WTC11 (cell line): ENCODE measurements around the gene AGBL1. TPM values are rescaled to one million over a fixed set of nuclear protein-coding genes. Genes with fewer than 3 reads are reported as not detected.

Experiments
- ATAC-seq: fragments of 200-7000 bp; cut with Tn5 transposase; 2 replicates; pipeline ENCODE4 v1.10.0; 2021; ENCODE audit warnings: mild to moderate bottlenecking, moderate library complexity
- CTCF ChIA-PET: fragments of 300-600 bp; sonication (Branson Sonifier 250); formaldehyde crosslinking; loops from one replicate; lab custom pipeline; 2021; ENCODE audit warnings: antibody characterized with exemption; lab: Charles Lee
- POLR2A ChIA-PET: fragments of 350-600 bp; sonication (Branson Sonifier 250); formaldehyde crosslinking; loops from one replicate; lab custom pipeline; 2021; ENCODE audit warnings: antibody characterized with exemption; lab: Charles Lee
- DNase-seq: peaks from one replicate; pipeline ENCODE4 v3.0.0; 2021; ENCODE audit warnings: low spot score
- H3K27ac Mint-ChIP-seq: 2 replicates; pipeline ENCODE4 v1.8.0; 2021; ENCODE audit warnings: mixed read lengths
- H3K27me3 Mint-ChIP-seq: 2 replicates; pipeline ENCODE4 v1.8.0; 2021; ENCODE audit warnings: low read depth, mild to moderate bottlenecking, moderate library complexity, mixed read lengths
- H3K36me3 Mint-ChIP-seq: 2 replicates; pipeline ENCODE4 v1.8.0; 2021; ENCODE audit warnings: mixed read lengths
- H3K4me1 Mint-ChIP-seq: 2 replicates; pipeline ENCODE4 v1.8.0; 2022; ENCODE audit warnings: mixed read lengths
- H3K4me3 Mint-ChIP-seq: 2 replicates; pipeline ENCODE4 v1.8.0; 2021; ENCODE audit warnings: mild to moderate bottlenecking, moderate library complexity, mixed read lengths
- H3K9me3 Mint-ChIP-seq: 2 replicates; pipeline ENCODE4 v1.8.0; 2021; ENCODE audit warnings: mixed read lengths
- ATF1 ChIP-seq: sonication (generic); formaldehyde crosslinking; IDR thresholded peaks from 2 replicates; pipeline ENCODE4 v1.8.1; 2023; ENCODE audit warnings: mild to moderate bottlenecking, moderate library complexity, missing genetic modification reagents
- ATF6 ChIP-seq: sonication (generic); formaldehyde crosslinking; IDR thresholded peaks from 2 replicates; pipeline ENCODE4 v1.8.1; 2023; ENCODE audit warnings: mild to moderate bottlenecking, missing genetic modification reagents
- ELF4 ChIP-seq: sonication (generic); formaldehyde crosslinking; IDR thresholded peaks from 2 replicates; pipeline ENCODE4 v1.8.1; 2022; ENCODE audit warnings: low read depth, mild to moderate bottlenecking, moderate library complexity, missing genetic modification reagents
- ETV6 ChIP-seq: sonication (generic); formaldehyde crosslinking; IDR thresholded peaks from 2 replicates; pipeline ENCODE4 v1.8.1; 2022; ENCODE audit warnings: mild to moderate bottlenecking, missing genetic modification reagents
- FOXJ3 ChIP-seq: sonication (generic); formaldehyde crosslinking; IDR thresholded peaks from 2 replicates; pipeline ENCODE4 v1.9.0; 2021; ENCODE audit warnings: missing genetic modification reagents, mild to moderate bottlenecking, borderline replicate concordance
- GTF2I ChIP-seq: fragments of 250-450 bp; sonication (Bioruptor Pico); conservative IDR thresholded peaks from 2 replicates; pipeline ENCODE4 v1.4.0; 2021; ENCODE audit warnings: mild to moderate bottlenecking
- IRF2 ChIP-seq: sonication (generic); formaldehyde crosslinking; IDR thresholded peaks from 2 replicates; pipeline ENCODE4 v1.8.0; 2022; ENCODE audit warnings: low read depth, missing genetic modification reagents, borderline replicate concordance
- MXD4 ChIP-seq: fragments of 250-450 bp; sonication (Bioruptor Pico); IDR thresholded peaks from 2 replicates; pipeline ENCODE4 v1.8.0; 2021; ENCODE audit warnings: mild to moderate bottlenecking, moderate library complexity, borderline replicate concordance
- NFYB ChIP-seq: sonication (generic); formaldehyde crosslinking; conservative IDR thresholded peaks from 2 replicates; pipeline ENCODE4 v1.8.0; 2022; ENCODE audit warnings: low read depth, missing genetic modification reagents
- NR1H2 ChIP-seq: sonication (generic); formaldehyde crosslinking; IDR thresholded peaks from 2 replicates; pipeline ENCODE4 v1.9.0; 2021; ENCODE audit warnings: mild to moderate bottlenecking, moderate library complexity, missing genetic modification reagents
- NR3C1 ChIP-seq: sonication (generic); formaldehyde crosslinking; conservative IDR thresholded peaks from 2 replicates; pipeline ENCODE4 v1.8.1; 2023; ENCODE audit warnings: low read depth, mild to moderate bottlenecking, missing genetic modification reagents
- PRRX2 ChIP-seq: fragments of 250-450 bp; sonication (Bioruptor Pico); IDR thresholded peaks from 2 replicates; pipeline ENCODE4 v1.8.0; 2021; ENCODE audit warnings: mild to moderate bottlenecking
- RORB ChIP-seq: fragments of 250-450 bp; sonication (Bioruptor Pico); IDR thresholded peaks from 2 replicates; pipeline ENCODE4 v1.9.0; 2021; ENCODE audit warnings: mild to moderate bottlenecking
- ZNF219 ChIP-seq: sonication (generic); formaldehyde crosslinking; IDR thresholded peaks from 2 replicates; pipeline ENCODE4 v1.8.0; 2023; ENCODE audit warnings: missing genetic modification reagents, mild to moderate bottlenecking, borderline replicate concordance
- ZNF263 ChIP-seq: sonication (generic); formaldehyde crosslinking; IDR thresholded peaks from 2 replicates; pipeline ENCODE4 v1.8.1; 2022; ENCODE audit warnings: low read depth, mild to moderate bottlenecking, moderate library complexity, missing genetic modification reagents
- ZNF416 ChIP-seq: fragments of 250-450 bp; sonication (Bioruptor Pico); IDR thresholded peaks from 2 replicates; pipeline ENCODE4 v1.9.0; 2021; ENCODE audit warnings: mild to moderate bottlenecking, inconsistent platforms
- total RNA-seq: library from RNA; stranded (reverse); gene quantifications from 3 replicates; pipeline ENCODE4 v1.2.3, GENCODE V29; 2021
- TF ChIP-seq, protein P1 (sequence below): sonication (generic); formaldehyde crosslinking; IDR thresholded peaks from 2 replicates; pipeline ENCODE4 v1.8.1; 2023; ENCODE audit warnings: mild to moderate bottlenecking, missing genetic modification reagents, moderate library complexity
- TF ChIP-seq, protein P2 (sequence below): sonication (generic); formaldehyde crosslinking; IDR thresholded peaks from 2 replicates; pipeline ENCODE4 v1.8.0; 2023; ENCODE audit warnings: missing genetic modification reagents
- TF ChIP-seq, protein P3 (sequence below): sonication (generic); formaldehyde crosslinking; IDR thresholded peaks from 2 replicates; pipeline ENCODE4 v1.8.1; 2023; ENCODE audit warnings: mild to moderate bottlenecking, missing genetic modification reagents, moderate library complexity
- TF ChIP-seq, protein P4 (sequence below): fragments of 250-450 bp; sonication (Bioruptor Pico); IDR thresholded peaks from 2 replicates; pipeline ENCODE4 v1.9.0; 2021; ENCODE audit warnings: moderate library complexity, mild to moderate bottlenecking, inconsistent platforms, borderline replicate concordance
- TF ChIP-seq, protein P5 (sequence below): sonication (generic); formaldehyde crosslinking; IDR thresholded peaks from 2 replicates; pipeline ENCODE4 v1.8.1; 2022; ENCODE audit warnings: low read depth, missing genetic modification reagents, borderline replicate concordance

Gene AGBL1
- total RNA-seq, 1 experiment from 2014 or later: not detected

GRCh38 chr15:86855307-86856291 lies 775.9 kb downstream of the AGBL1 start (continued):
- TF ChIP-seq, protein P1, sequence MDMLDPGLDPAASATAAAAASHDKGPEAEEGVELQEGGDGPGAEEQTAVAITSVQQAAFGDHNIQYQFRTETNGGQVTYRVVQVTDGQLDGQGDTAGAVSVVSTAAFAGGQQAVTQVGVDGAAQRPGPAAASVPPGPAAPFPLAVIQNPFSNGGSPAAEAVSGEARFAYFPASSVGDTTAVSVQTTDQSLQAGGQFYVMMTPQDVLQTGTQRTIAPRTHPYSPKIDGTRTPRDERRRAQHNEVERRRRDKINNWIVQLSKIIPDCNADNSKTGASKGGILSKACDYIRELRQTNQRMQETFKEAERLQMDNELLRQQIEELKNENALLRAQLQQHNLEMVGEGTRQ (CRISPR knock-in tag): no peak
- TF ChIP-seq ATF6 (no peak), FOXJ3 (CRISPR knock-in tag) (no peak), ETV6 (CRISPR knock-in tag) (no peak), ZNF219 (no peak), MXD4 (CRISPR knock-in tag) (no peak), PRRX2 (no peak), NFYB (CRISPR knock-in tag) (no peak)

- no peak overlapping the region for H3K4me3 Mint-ChIP-seq
- H3K27ac Mint-ChIP-seq: no peak overlapping the region
- no peaks in the 10 kb centered on the region for H3K27me3 Mint-ChIP-seq
- no peaks in the 10 kb centered on the region for H3K4me1 Mint-ChIP-seq
- ATAC-seq (no peak), DNase-seq (no peak)
- peaks cover 4% of the 10 kb centered on the region; the same call in 1 of the 2 replicates for H3K9me3 Mint-ChIP-seq
- CTCF ChIA-PET: no interaction called here
- no peaks in the 10 kb centered on the region for H3K36me3 Mint-ChIP-seq
- TF ChIP-seq, protein P2, sequence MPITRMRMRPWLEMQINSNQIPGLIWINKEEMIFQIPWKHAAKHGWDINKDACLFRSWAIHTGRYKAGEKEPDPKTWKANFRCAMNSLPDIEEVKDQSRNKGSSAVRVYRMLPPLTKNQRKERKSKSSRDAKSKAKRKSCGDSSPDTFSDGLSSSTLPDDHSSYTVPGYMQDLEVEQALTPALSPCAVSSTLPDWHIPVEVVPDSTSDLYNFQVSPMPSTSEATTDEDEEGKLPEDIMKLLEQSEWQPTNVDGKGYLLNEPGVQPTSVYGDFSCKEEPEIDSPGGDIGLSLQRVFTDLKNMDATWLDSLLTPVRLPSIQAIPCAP (CRISPR knock-in tag): no peak
- TF ChIP-seq MXD4 (CRISPR knock-in tag) (no peak), NR1H2 (CRISPR knock-in tag) (no peak), RORB (CRISPR knock-in tag) (no peak), IRF2 (CRISPR knock-in tag) (no peak), NR3C1 (CRISPR knock-in tag) (no peak), ATF1 (CRISPR knock-in tag) (no peak), GTF2I (CRISPR knock-in tag) (no peak), ZNF416 (CRISPR knock-in tag) (no peak), ZNF263 (CRISPR knock-in tag) (no peak), ELF4 (no peak)
- TF ChIP-seq, protein P3, sequence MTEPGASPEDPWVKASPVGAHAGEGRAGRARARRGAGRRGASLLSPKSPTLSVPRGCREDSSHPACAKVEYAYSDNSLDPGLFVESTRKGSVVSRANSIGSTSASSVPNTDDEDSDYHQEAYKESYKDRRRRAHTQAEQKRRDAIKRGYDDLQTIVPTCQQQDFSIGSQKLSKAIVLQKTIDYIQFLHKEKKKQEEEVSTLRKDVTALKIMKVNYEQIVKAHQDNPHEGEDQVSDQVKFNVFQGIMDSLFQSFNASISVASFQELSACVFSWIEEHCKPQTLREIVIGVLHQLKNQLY (CRISPR knock-in tag): no peak
- TF ChIP-seq, protein P4, sequence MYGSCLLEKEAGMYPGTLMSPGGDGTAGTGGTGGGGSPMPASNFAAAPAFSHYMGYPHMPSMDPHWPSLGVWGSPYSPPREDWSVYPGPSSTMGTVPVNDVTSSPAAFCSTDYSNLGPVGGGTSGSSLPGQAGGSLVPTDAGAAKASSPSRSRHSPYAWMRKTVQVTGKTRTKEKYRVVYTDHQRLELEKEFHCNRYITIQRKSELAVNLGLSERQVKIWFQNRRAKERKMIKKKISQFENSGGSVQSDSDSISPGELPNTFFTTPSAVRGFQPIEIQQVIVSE (CRISPR knock-in tag): no peak
- TF ChIP-seq, protein P5, sequence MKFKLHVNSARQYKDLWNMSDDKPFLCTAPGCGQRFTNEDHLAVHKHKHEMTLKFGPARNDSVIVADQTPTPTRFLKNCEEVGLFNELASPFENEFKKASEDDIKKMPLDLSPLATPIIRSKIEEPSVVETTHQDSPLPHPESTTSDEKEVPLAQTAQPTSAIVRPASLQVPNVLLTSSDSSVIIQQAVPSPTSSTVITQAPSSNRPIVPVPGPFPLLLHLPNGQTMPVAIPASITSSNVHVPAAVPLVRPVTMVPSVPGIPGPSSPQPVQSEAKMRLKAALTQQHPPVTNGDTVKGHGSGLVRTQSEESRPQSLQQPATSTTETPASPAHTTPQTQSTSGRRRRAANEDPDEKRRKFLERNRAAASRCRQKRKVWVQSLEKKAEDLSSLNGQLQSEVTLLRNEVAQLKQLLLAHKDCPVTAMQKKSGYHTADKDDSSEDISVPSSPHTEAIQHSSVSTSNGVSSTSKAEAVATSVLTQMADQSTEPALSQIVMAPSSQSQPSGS (CRISPR knock-in tag): no peak
- POLR2A ChIA-PET: no interaction called here
Measured at GRCh38 chr15:86857701-86858100, 778.0 kb downstream of the AGBL1 start.
